GM12878 (cell line): Measurements from ENCODE around the gene UBC. TPM values are rescaled to one million over a fixed set of nuclear protein-coding genes. Genes with fewer than 3 reads are reported as not detected.
A peak's percentile ranks its signal among the peaks of the same experiment; 100 is the strongest.

Experiments used
- CEBPB ChIP-seq, 2 experiments: fragments of 150-350 bp in 1 of 2; IDR thresholded peaks; 2 replicates each; pipeline ENCODE4 v1.6.1; 2012 to 2014; ENCODE audit warnings: low read depth in 2 of 2, low read length in 2 of 2, borderline replicate concordance in 1 of 2, inconsistent platforms in 1 of 2
- EED ChIP-seq: sonication (generic); IDR thresholded peaks from 2 replicates; pipeline ENCODE4 v1.6.1; 2016; ENCODE audit warnings: antibody characterized with exemption, low read depth
- ESRRA ChIP-seq: IDR thresholded peaks from 2 replicates; pipeline ENCODE4 v1.6.1; 2012; ENCODE audit warnings: mild to moderate bottlenecking, low read length, improper control_type of control experiment
- GATAD2B ChIP-seq: fragments of 450-650 bp; conservative IDR thresholded peaks from 2 replicates; pipeline ENCODE4 v1.6.1; 2017; ENCODE audit warnings: low read depth, mild to moderate bottlenecking, moderate library complexity
- HDAC6 ChIP-seq: fragments of 200-600 bp; sonication (generic); IDR thresholded peaks from one replicate; pipeline ENCODE4 v1.8.0; 2017; ENCODE audit warnings: antibody characterized with exemption; ENCODE audit not compliant: unreplicated experiment
- IKZF1 ChIP-seq: fragments of 450-650 bp; conservative IDR thresholded peaks from 2 replicates; pipeline ENCODE4 v1.6.1; 2017; ENCODE audit warnings: antibody characterized with exemption, mild to moderate bottlenecking
- IRF3 ChIP-seq: fragments of 450-650 bp; IDR thresholded peaks from 2 replicates; pipeline ENCODE4 v1.6.1; 2014; ENCODE audit warnings: mild to moderate bottlenecking
- JUNB ChIP-seq: IDR thresholded peaks from 2 replicates; pipeline ENCODE4 v1.6.1; 2016; ENCODE audit warnings: antibody characterized with exemption, mild to moderate bottlenecking
- NFXL1 ChIP-seq: fragments of 450-650 bp; IDR thresholded peaks from 2 replicates; pipeline ENCODE4 v1.6.1; 2017; ENCODE audit warnings: antibody characterized with exemption, mild to moderate bottlenecking, borderline replicate concordance
- NFYB ChIP-seq: IDR thresholded peaks from 2 replicates; pipeline ENCODE4 v1.6.1; 2011; ENCODE audit warnings: low read depth, mild to moderate bottlenecking, low read length, improper control_type of control experiment, moderate library complexity; ENCODE audit not compliant: insufficient read depth
- NR2C2 ChIP-seq: IDR thresholded peaks from 2 replicates; pipeline ENCODE4 v1.6.1; 2011; ENCODE audit warnings: borderline replicate concordance, low read depth; ENCODE audit not compliant: control insufficient read depth, insufficient read length
- POLR2AphosphoS2 ChIP-seq: IDR thresholded peaks from 2 replicates; pipeline ENCODE4 v1.6.1; 2011; ENCODE audit warnings: low read depth, mild to moderate bottlenecking, low read length, improper control_type of control experiment, moderate library complexity
- POU2F2 ChIP-seq: IDR thresholded peaks from 3 replicates; pipeline ENCODE4 v1.6.1; 2011; ENCODE audit warnings: low read depth, mild to moderate bottlenecking, low read length, borderline replicate concordance
- PRDM15 ChIP-seq: fragments of 450-650 bp; formaldehyde crosslinking; IDR thresholded peaks from 2 replicates; pipeline ENCODE4 v1.4.0; 2020; ENCODE audit warnings: mild to moderate bottlenecking, moderate library complexity
- RAD51 ChIP-seq: fragments of 450-650 bp; IDR thresholded peaks from 2 replicates; pipeline ENCODE4 v1.6.1; 2016; ENCODE audit warnings: moderate library complexity, mild to moderate bottlenecking, inconsistent platforms
- SMAD5 ChIP-seq: IDR thresholded peaks from 2 replicates; pipeline ENCODE4 v1.6.1; 2016; ENCODE audit warnings: antibody characterized with exemption, low read depth
- STAT1 ChIP-seq: fragments of 450-650 bp; conservative IDR thresholded peaks from 2 replicates; pipeline ENCODE4 v1.6.1; 2014; ENCODE audit warnings: antibody characterized with exemption, mild to moderate bottlenecking
- YBX1 ChIP-seq: fragments of 450-650 bp; IDR thresholded peaks from 2 replicates; pipeline ENCODE4 v1.6.1; 2016; ENCODE audit warnings: antibody characterized with exemption
- ZNF207 ChIP-seq: fragments of 450-650 bp; IDR thresholded peaks from 2 replicates; pipeline ENCODE4 v1.6.1; 2014; ENCODE audit warnings: antibody characterized with exemption, mild to moderate bottlenecking, borderline replicate concordance
- ZNF384 ChIP-seq: IDR thresholded peaks from 2 replicates; pipeline ENCODE4 v1.6.1; 2012; ENCODE audit warnings: low read depth, mild to moderate bottlenecking, low read length, improper control_type of control experiment, borderline replicate concordance
- ZSCAN29 ChIP-seq: fragments of 450-650 bp; IDR thresholded peaks from 2 replicates; pipeline ENCODE4 v1.6.1; 2017; ENCODE audit warnings: mild to moderate bottlenecking, moderate library complexity
- polyA plus RNA-seq, 11 experiments: library from polyadenylated mRNA; depleted of rRNA in 4 of 11; unstranded in 6 of 11; stranded (reverse) in 5 of 11; fragments of >200 nt; fragmentation: Nextera tagmentation in 4 of 11; fragmentation: Illumina TruSeq in 1 of 11; extraction: Ambion mirVana in 4 of 11; extraction: Trizol in 1 of 11; gene quantifications; 1 replicate in 1 of 11; 2 replicates in 10 of 11; pipeline versions ENCODE4 v1.2.1 to v1.2.3, GENCODE V29; 2011 to 2016; ENCODE audit warnings: inconsistent platforms in 2 of 11, missing spikeins in 2 of 11, low read depth in 1 of 11
- total RNA-seq, 4 experiments: library from RNA; depleted of rRNA in 3 of 4; stranded (reverse); fragments of >200 nt in 3 of 4; fragmentation: Illumina TruSeq in 1 of 4; extraction: Trizol in 1 of 4; gene quantifications; 2 replicates each; pipeline versions ENCODE4 v1.2.1 to v1.2.3, GENCODE V29; 2013 to 2021
- TF ChIP-seq, protein P1 (sequence below): fragments of 450-650 bp; IDR thresholded peaks from 2 replicates; pipeline ENCODE4 v1.6.1; 2017; ENCODE audit warnings: antibody characterized with exemption, mild to moderate bottlenecking, moderate library complexity
- TF ChIP-seq, protein P2 (sequence below): IDR thresholded peaks from 2 replicates; pipeline ENCODE4 v1.6.1; 2012; ENCODE audit warnings: low read depth, low read length, improper control_type of control experiment

The UBC gene
- total and polyA plus RNA-seq, 10 of the 15 experiments (the other 5 are each of a cell fraction or from before 2014, with no cell fraction given) = 653 to 1,666 (median 874) TPM

GRCh38 chr12:124863416-124864325 is 50.8 kb downstream of the UBC start, which contains the start of gene SCARB1 (continued):
- TF ChIP-seq, protein P1, sequence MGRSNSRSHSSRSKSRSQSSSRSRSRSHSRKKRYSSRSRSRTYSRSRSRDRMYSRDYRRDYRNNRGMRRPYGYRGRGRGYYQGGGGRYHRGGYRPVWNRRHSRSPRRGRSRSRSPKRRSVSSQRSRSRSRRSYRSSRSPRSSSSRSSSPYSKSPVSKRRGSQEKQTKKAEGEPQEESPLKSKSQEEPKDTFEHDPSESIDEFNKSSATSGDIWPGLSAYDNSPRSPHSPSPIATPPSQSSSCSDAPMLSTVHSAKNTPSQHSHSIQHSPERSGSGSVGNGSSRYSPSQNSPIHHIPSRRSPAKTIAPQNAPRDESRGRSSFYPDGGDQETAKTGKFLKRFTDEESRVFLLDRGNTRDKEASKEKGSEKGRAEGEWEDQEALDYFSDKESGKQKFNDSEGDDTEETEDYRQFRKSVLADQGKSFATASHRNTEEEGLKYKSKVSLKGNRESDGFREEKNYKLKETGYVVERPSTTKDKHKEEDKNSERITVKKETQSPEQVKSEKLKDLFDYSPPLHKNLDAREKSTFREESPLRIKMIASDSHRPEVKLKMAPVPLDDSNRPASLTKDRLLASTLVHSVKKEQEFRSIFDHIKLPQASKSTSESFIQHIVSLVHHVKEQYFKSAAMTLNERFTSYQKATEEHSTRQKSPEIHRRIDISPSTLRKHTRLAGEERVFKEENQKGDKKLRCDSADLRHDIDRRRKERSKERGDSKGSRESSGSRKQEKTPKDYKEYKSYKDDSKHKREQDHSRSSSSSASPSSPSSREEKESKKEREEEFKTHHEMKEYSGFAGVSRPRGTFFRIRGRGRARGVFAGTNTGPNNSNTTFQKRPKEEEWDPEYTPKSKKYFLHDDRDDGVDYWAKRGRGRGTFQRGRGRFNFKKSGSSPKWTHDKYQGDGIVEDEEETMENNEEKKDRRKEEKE = no peak
- no peak for TF ChIP-seq ZNF384
- no peak for TF ChIP-seq EED
- TF ChIP-seq YBX1 = no peak
- TF ChIP-seq PRDM15 (CRISPR knock-in tag) = no peak
- TF ChIP-seq HDAC6 = peak; percentile 70
- TF ChIP-seq STAT1 = 0 out of 2 replicates have a peak, but pooled peaks have one; percentile 28
- TF ChIP-seq IKZF1 = peak; percentile 82
- TF ChIP-seq POU2F2 = peak; percentile 35; the same call in 2 of the 3 replicates
- 0 out of 2 replicates have a peak, but pooled peaks have one; percentile 32 for TF ChIP-seq SMAD5
- TF ChIP-seq, protein P2, sequence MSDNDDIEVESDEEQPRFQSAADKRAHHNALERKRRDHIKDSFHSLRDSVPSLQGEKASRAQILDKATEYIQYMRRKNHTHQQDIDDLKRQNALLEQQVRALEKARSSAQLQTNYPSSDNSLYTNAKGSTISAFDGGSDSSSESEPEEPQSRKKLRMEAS = peak; percentile 76; the same call in 1 of the 2 replicates
- no peak for TF ChIP-seq ESRRA
- peak; percentile 59 for TF ChIP-seq ZNF207
- TF ChIP-seq NR2C2 = no peak
- no peak for TF ChIP-seq CEBPB (IDR thresholded peaks at IDR 0.05; ENCODE audit: borderline replicate concordance in 1 of 2, low read depth in 2 of 2, low read length in 2 of 2)
- no peak for TF ChIP-seq JUNB
- TF ChIP-seq IRF3 = no peak
- no peak for TF ChIP-seq NFYB
- no peak for TF ChIP-seq RAD51
- TF ChIP-seq POLR2AphosphoS2 = 0 out of 2 replicates have a peak, but pooled peaks have one; percentile 19
- TF ChIP-seq ZSCAN29 = no peak
- no peak for TF ChIP-seq NFXL1
- TF ChIP-seq GATAD2B = peak; percentile 87
